Fibroblast of pulmonary artery (primary cell): Measurements from ENCODE around the gene SLC19A1.

Source experiments
- DNase-seq: peaks from one replicate; pipeline ENCODE4 v3.0.0-alpha.2; 2010; ENCODE audit warnings: low read depth
- H3K4me3 ChIP-seq: replicated peaks from 2 replicates; pipeline ENCODE4 v1.5.1; 2011; ENCODE audit warnings: low read depth, mild to moderate bottlenecking, control low read depth, low read length, moderate library complexity
- TF ChIP-seq, protein P1 (sequence below): IDR thresholded peaks from 2 replicates; pipeline ENCODE4 v1.5.1; 2011; ENCODE audit warnings: mild to moderate bottlenecking, control low read depth, low read length, inconsistent platforms; ENCODE audit errors: missing control alignments

SLC19A1 gene

GRCh38 chr21:45457832-45458172 is 84.4 kb downstream of the SLC19A1 start:
- DNase-seq: no peak
- TF ChIP-seq, protein P1, sequence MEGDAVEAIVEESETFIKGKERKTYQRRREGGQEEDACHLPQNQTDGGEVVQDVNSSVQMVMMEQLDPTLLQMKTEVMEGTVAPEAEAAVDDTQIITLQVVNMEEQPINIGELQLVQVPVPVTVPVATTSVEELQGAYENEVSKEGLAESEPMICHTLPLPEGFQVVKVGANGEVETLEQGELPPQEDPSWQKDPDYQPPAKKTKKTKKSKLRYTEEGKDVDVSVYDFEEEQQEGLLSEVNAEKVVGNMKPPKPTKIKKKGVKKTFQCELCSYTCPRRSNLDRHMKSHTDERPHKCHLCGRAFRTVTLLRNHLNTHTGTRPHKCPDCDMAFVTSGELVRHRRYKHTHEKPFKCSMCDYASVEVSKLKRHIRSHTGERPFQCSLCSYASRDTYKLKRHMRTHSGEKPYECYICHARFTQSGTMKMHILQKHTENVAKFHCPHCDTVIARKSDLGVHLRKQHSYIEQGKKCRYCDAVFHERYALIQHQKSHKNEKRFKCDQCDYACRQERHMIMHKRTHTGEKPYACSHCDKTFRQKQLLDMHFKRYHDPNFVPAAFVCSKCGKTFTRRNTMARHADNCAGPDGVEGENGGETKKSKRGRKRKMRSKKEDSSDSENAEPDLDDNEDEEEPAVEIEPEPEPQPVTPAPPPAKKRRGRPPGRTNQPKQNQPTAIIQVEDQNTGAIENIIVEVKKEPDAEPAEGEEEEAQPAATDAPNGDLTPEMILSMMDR: no peak
- no peak overlapping the region for H3K4me3 ChIP-seq

DNA sequence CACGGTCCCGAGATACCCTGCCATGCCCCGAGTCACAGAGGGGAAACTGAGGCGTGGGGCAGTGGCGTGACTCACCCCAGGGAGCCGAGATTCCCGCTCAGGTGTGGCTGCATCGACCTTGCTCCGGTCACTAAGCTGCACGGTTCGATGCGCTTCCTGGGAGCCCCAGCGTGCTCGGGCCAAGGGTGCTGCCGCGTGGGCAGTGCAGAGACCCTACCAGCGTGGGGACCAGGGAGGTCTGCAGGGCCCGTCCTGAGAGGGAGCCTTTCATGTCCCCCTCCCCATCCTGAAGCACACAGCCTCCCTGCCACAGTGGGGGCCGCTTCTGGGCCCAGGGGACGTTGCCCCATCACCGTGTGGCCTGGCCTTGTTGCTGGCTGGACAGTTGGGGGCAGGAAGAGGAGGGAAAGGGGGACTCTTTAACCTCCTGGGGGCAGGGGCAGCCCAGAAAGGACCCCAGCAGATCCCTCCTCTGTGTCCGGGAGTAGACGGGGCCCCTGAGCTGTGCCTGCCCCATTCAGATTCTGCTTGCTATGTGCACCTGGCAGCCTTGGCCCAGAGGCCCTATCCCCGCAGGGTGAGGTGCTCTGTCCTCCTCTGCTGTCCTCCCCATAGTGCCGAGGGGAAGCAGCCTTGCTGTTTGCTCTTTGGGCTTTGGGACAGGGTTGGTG is 84.9 kb downstream of the SLC19A1 start:
- DNase-seq: no peak
- H3K4me3 ChIP-seq: no peak overlapping the region
- TF ChIP-seq, protein P1: no peak

GRCh38 chr21:45456584-45457160 is 85.6 kb downstream of the SLC19A1 start:
- TF ChIP-seq, protein P1: no peak
- DNase-seq: no peak
- H3K4me3 ChIP-seq: no peak overlapping the region

GRCh38 chr21:45455674-45456583 is 86.3 kb downstream of the SLC19A1 start:
- DNase-seq: no peak
- H3K4me3 ChIP-seq: peak overlapping the region; percentile 17
- TF ChIP-seq, protein P1: no peak

DNA sequence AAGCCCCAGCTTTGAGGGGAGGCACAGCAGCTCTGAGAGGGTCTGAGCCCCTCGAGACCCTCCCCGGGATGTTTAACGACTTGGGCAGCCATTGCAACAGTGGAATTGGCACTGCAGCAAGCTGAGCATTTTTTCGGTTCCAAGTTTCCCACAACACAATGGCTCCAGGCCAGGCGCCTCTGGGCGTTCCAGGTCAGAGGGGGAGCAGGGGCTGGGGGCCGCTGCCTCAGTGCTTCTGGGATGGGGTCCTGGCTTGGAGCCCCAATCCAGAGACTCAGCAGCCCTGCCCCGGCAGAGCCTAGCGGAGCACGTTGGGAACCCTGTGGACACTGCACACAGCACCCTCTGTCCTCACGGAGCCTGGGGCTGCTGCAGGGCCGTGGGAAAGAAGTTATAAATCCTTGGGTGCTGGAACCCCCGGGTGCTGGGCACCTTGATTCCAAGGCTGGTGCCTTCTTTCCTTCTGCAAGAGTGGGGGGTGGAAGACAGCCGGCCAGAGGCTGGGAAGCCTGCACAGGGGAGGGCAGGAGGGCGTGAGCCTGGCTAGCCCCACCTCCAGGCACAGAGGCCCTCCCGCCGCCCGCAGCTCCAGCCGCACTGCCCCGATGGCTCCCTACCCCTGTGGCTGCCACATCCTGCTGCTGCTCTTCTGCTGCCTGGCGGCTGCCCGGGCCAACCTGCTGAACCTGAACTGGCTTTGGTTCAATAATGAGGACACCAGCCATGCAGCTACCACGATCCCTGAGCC is 87.1 kb downstream of the SLC19A1 start:
- peak; percentile 51 for DNase-seq
- TF ChIP-seq, protein P1: no peak
- peak overlapping the region; percentile 17 for H3K4me3 ChIP-seq

DNA sequence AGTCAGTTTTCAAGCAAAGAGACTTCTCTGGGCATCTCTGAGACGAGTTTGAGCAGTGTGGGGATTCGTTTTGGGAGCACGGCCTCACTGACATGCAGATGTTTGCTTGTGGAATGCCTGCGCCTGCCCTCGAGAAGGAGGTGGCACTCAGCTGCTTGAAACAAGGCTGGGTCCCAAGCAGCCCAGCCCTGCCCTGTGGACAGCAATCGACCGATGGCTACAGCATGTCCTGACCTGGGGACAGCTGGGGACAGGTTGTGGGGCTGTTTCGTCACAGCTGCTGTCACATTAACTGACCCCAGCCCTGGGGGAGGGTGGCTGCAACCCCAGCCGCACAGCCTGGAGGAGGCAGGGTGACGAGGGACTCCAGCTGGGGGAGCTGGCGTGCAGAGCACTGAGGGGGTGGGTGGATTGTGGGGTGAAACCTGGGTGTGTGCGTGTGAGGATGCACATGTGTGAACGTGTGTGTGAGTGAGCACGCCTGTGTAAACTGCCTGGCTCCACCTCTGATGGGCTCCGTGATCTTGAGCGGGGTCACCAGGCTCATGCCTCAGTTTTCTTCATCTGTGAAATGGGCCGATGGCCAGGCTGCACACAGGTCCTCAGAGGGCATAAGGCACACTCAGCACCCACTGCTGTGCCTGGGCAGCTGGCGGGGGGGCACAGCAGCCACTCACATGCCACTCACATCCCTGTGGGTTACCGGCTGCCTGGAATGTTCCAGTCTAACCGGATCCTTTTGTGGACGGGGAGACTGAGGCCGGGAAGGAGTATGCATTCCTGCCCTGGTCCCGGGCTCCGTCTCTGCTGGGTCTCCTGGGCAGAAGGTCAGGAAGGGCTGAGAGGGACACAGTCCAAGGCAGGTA is 87.9 kb downstream of the SLC19A1 start:
- no peak for DNase-seq
- no peak overlapping the region for H3K4me3 ChIP-seq
- TF ChIP-seq, protein P1: no peak
